Spleen (tissue), 7 donors: ENCODE measurements around the gene TCF12.

Experiments
- CTCF ChIP-seq, 11 experiments: fragments of 200-600 bp in 7 of 11; fragments of 450-650 bp in 4 of 11; sonication (generic) in 4 of 11; IDR thresholded peaks in 8 of 11; conservative IDR thresholded peaks in 3 of 11; 1 replicate in 7 of 11; 2 replicates in 4 of 11; pipeline versions ENCODE4 v1.4.0 to v1.8.0; 2016 to 2021; ENCODE audit warnings: antibody characterized with exemption in 11 of 11, inconsistent platforms in 4 of 11, mild to moderate bottlenecking in 1 of 11
- POLR2A ChIP-seq, 3 donors: fragments of 450-650 bp; IDR thresholded peaks; one replicate each; pipeline ENCODE4 v1.5.1; 2017; ENCODE audit warnings: antibody characterized with exemption in 3 of 3, mild to moderate bottlenecking in 1 of 3
- donor health status: DM: no; HTN: no; CAD: no; lungs with moderate emphysema.
- donor health status: DM: no; HTN: no; CAD: no.
- donor health status: DM: no; HTN: no; CAD: no.

DNA sequence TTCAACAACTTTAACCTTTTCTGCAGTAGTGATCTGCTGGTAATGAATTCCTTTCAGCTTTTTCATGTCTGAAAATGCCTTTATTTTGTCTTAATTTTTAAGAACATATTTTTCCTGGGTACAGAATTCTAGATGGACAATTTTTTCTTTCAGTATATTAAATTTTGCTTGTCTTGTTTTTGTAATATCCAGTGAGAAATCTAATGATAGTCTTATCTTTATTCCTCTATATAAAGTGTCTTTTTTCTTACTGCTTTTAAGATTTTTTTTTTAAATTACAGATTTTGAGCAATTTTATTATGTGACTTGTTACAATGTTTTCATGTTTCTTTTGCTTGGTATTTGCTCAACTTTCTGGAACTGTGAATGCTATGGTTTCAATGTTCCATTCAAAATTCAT is 38.1 kb downstream of the TCF12 start:
- TF ChIP-seq CTCF (IDR thresholded peaks at IDR 0.05 in 8 of 11, conservative IDR thresholded peaks at IDR 0.05 in 3 of 11): no peak
- no peak for TF ChIP-seq POLR2A (IDR thresholded peaks at IDR 0.05)
